Activated CD8-positive, alpha-beta memory T cell treated with anti-CD3 and anti-CD28 coated beads for 36 hours (primary cell): ENCODE data around the gene KPNB1. TPM values are rescaled to one million over a fixed set of nuclear protein-coding genes. Genes with fewer than 3 reads are reported as not detected.

Experiments used
- CTCF ChIA-PET: fragments of 350-600 bp; sonication (Branson Sonifier 250); formaldehyde crosslinking; loops from one replicate; lab custom pipeline; 2021; ENCODE audit warnings: antibody characterized with exemption; lab: Charles Lee
- POLR2A ChIA-PET: fragments of 350-600 bp; sonication (Branson Sonifier 250); formaldehyde crosslinking; loops from one replicate; lab custom pipeline; 2021; ENCODE audit warnings: antibody characterized with exemption; lab: Charles Lee
- total RNA-seq, 2 experiments: library from RNA; stranded (reverse); gene quantifications; one replicate each; pipeline ENCODE4 v1.2.3, GENCODE V29; 2021

Gene KPNB1
- total RNA-seq, 2 experiments from 2014 or later: 844 to 864 TPM

GRCh38 chr17:47699536-47699840 is 49.8 kb downstream of the KPNB1 start:
- ChIA-PET POLR2A (interaction anchor here (0.7 to 3.6 kb wide), 3 partner anchors 33 to 51 kb away, joined by 3 to 29 read pairs (median 4); partner anchors contain the start of gene TBX21), CTCF (interaction anchor here (0.6 to 13.4 kb wide), 14 partner anchors 15 to 91 kb away, joined by 3 to 175 read pairs (median 6); partner anchors contain the start of gene TBX21)

GRCh38 chr17:47700471-47701449 is 51.0 kb downstream of the KPNB1 start:
- POLR2A ChIA-PET: interaction anchor here (0.5 to 3.6 kb wide), 10 partner anchors 10 to 51 kb away, joined by 3 to 29 read pairs (median 5); partner anchors contain the start of genes KPNB1 and TBX21
- CTCF ChIA-PET: interaction anchor here (0.6 to 13.4 kb wide), 12 partner anchors 8 to 89 kb away, joined by 3 to 175 read pairs (median 4); partner anchors contain the start of gene TBX21

- POLR2A ChIA-PET: interaction anchor here (0.5 to 3.6 kb wide), 5 partner anchors 17 to 34 kb away, joined by 3 to 29 read pairs (median 7); partner anchors contain the start of gene TBX21
- CTCF ChIA-PET: interaction anchor here (0.7 to 13.4 kb wide), 7 partner anchors 9 to 89 kb away, joined by 3 to 175 read pairs (median 4); partner anchors contain the start of gene TBX21
Measured at GRCh38 chr17:47701608-47702007, 51.9 kb downstream of the KPNB1 start.

- ChIA-PET CTCF (interaction anchor here (0.7 to 13.4 kb wide), 7 partner anchors 10 to 33 kb away, joined by 3 to 175 read pairs (median 12); partner anchors contain the start of gene TBX21), POLR2A (interaction anchor here (1.6 kb wide), 1 partner anchor 17 kb away, joined by 3 read pairs; no protein-coding TSS in a partner anchor)
Measured at GRCh38 chr17:47702391-47702995, 52.8 kb downstream of the KPNB1 start.

GRCh38 chr17:47703191-47703591 is 53.5 kb downstream of the KPNB1 start:
- ChIA-PET POLR2A (interaction anchor here (1.6 kb wide), 1 partner anchor 16 kb away, joined by 3 read pairs; no protein-coding TSS in a partner anchor), CTCF (interaction anchor here (0.7 to 13.4 kb wide), 5 partner anchors 10 to 34 kb away, joined by 3 to 175 read pairs (median 5); partner anchors contain the start of gene TBX21)

- ChIA-PET POLR2A (interaction anchor here (1.6 kb wide), 1 partner anchor 16 kb away, joined by 3 read pairs; no protein-coding TSS in a partner anchor), CTCF (interaction anchor here (0.9 to 13.4 kb wide), 6 partner anchors 11 to 33 kb away, joined by 3 to 175 read pairs (median 5); partner anchors contain the start of gene TBX21)
Measured at GRCh38 chr17:47703671-47704070, 54.0 kb downstream of the KPNB1 start.

GRCh38 chr17:47704116-47704515 is 54.4 kb downstream of the KPNB1 start:
- CTCF ChIA-PET: interaction anchor here (0.9 to 13.4 kb wide), 6 partner anchors 11 to 33 kb away, joined by 3 to 175 read pairs (median 5); partner anchors contain the start of gene TBX21
- POLR2A ChIA-PET: interaction anchor here (0.6 to 2.3 kb wide), 3 partner anchors 15 to 29 kb away, joined by 3 to 10 read pairs (median 5); partner anchors contain the start of gene TBX21

GRCh38 chr17:47704736-47705135 is 55.0 kb downstream of the KPNB1 start:
- POLR2A ChIA-PET: interaction anchor here (0.6 to 2.3 kb wide), 4 partner anchors 15 to 32 kb away, joined by 3 to 10 read pairs (median 4); partner anchors contain the start of gene TBX21
- CTCF ChIA-PET: interaction anchor here (1.0 to 13.4 kb wide), 5 partner anchors 10 to 32 kb away, joined by 3 to 175 read pairs (median 5); partner anchors contain the start of gene TBX21

- POLR2A ChIA-PET: interaction anchor here (1.4 to 2.3 kb wide), 3 partner anchors 13 to 27 kb away, joined by 6 to 11 read pairs (median 10); partner anchors contain the start of gene TBX21
- CTCF ChIA-PET: interaction anchor here (1.2 to 13.4 kb wide), 5 partner anchors 8 to 30 kb away, joined by 4 to 175 read pairs (median 7); partner anchors contain the start of gene TBX21
Measured at GRCh38 chr17:47705536-47706530, 56.1 kb downstream of the KPNB1 start.

GRCh38 chr17:47707056-47707804 is 57.5 kb downstream of the KPNB1 start:
- CTCF ChIA-PET: interaction anchor here (0.5 to 13.4 kb wide), 6 partner anchors 8 to 25 kb away, joined by 3 to 175 read pairs (median 4); partner anchors contain the start of gene TBX21
- POLR2A ChIA-PET: interaction anchor here (0.8 to 1.9 kb wide), 3 partner anchors 12 to 16 kb away, joined by 3 to 11 read pairs (median 5); no protein-coding TSS in a partner anchor

GRCh38 chr17:47707884-47708283 is 58.2 kb downstream of the KPNB1 start:
- ChIA-PET CTCF (interaction anchor here (0.5 to 13.4 kb wide), 4 partner anchors 7 to 26 kb away, joined by 3 to 175 read pairs (median 15); partner anchors contain the start of gene TBX21), POLR2A (interaction anchor here (0.8 to 1.6 kb wide), 2 partner anchors 14 to 17 kb away, joined by 3 to 5 read pairs; no protein-coding TSS in a partner anchor)

- ChIA-PET CTCF (interaction anchor here (0.5 to 13.4 kb wide), 3 partner anchors 7 to 27 kb away, joined by 3 to 175 read pairs (median 4); no protein-coding TSS in a partner anchor), POLR2A (interaction anchor here (1.6 kb wide), 1 partner anchor 13 kb away, joined by 5 read pairs; no protein-coding TSS in a partner anchor)
Measured at GRCh38 chr17:47708312-47708863, 58.7 kb downstream of the KPNB1 start.

GRCh38 chr17:47708864-47709541 is 59.3 kb downstream of the KPNB1 start:
- CTCF ChIA-PET: interaction anchor here (13.4 kb wide), 1 partner anchor 6 kb away, joined by 175 read pairs; no protein-coding TSS in a partner anchor
- POLR2A ChIA-PET: no interaction called here

GRCh38 chr17:47709594-47709993 is 59.9 kb downstream of the KPNB1 start:
- ChIA-PET POLR2A (no interaction called here), CTCF (interaction anchor here (10.8 kb wide), 1 partner anchor 7 kb away, joined by 175 read pairs; no protein-coding TSS in a partner anchor)
